Erythroblast (primary cell): ENCODE results near the gene AKT2.

Experiments used
- GATA1 ChIP-seq: IDR thresholded peaks from 2 replicates; pipeline ENCODE4 v1.6.1; 2011; ENCODE audit warnings: low read depth, mild to moderate bottlenecking, control low read depth, low read length, moderate library complexity
- POLR2A ChIP-seq: IDR thresholded peaks from 2 replicates; pipeline ENCODE4 v1.6.1; 2011; ENCODE audit warnings: mild to moderate bottlenecking, low read length

GRCh38 chr19:40219721-40220276, 65.3 kb downstream of the AKT2 start:
- TF ChIP-seq POLR2A (no peak), GATA1 (no peak)
